ENCODE results near the gene PHTF2.

PHTF2 gene

DNA sequence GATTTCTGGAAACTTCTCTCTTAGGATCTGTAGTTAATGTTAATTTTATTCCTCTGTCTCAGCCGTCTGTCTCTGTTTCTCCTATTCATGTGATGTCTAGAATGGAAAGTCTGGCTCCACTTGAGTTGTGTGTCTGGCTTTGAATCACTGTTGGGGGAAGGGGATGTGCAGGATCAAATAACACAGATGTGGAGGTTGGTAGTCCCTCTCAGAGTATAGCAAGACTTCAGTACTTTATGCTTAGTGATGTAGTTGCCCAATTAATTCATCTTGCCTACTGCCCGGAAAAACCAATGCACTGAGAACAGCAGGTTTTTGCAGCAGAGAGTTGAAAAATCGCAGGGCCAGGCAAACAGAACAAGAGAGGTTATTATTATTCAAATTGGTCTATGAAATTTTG is 79.2 kb downstream of the PHTF2 start:
- no peak for DNase-seq (ENCODE audit: low spot score)

GRCh38 chr7:77878500-77878899 is 79.9 kb downstream of the PHTF2 start:
- no peak for DNase-seq (ENCODE audit: low spot score)

DNA sequence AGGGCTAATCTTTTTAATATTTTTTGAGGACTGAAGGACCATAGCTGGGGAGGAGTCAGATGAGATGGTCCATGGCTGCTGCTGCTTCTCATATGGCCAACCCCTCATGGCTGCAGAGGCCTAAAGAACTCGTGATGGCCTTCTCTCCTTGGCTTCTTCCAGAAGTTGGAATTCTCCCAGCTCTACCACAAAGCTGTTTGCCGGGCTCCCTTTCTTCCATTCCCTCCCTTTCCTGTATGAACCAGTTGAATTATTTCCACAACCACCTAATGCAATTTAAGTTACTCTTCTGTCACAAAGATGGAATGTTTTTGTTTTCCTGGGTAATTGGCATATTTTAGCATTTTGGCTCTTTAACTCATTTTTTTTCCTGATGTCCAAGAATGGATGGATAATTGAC is 80.7 kb downstream of the PHTF2 start:
- no peak for DNase-seq (ENCODE audit: low spot score)

DNA sequence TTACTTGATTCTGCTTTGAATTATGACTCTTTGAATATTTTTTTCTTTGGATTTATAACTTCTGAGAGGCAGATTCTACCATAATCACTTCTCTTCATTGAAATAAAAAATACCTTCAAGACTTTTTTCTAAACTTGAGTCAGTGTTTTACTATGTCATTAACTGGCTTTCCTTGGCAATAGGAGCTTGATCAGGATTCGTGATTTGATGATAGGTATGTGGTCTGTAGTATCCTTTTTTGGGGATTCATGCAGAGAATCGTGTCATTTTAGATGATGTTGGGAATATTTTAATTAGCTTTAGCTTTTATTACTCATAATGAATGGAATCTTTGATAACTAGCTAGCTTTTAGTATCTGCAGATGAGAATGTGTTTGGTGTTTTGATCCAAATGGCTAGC is 83.3 kb downstream of the PHTF2 start:
- DNase-seq (ENCODE audit: low spot score) = no peak

DNA sequence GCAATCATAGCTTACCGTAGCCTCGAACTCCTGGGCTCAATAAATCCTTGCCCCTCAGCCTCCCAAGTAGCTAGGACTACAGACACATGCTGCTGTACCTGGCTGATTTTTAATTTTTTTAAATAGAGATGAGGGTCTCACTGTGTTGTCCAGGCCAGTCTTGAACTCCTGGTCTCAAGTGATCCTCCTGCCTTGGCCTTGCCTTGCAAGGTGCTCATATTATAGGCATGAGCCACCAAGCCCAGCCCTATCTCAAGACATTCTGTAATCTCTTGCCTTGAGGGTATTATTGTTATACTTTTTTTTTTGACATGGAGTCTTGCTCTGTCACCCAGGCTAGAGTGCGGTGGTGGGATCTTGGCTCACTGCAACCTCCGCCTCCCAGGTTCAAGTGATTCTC is 86.6 kb downstream of the PHTF2 start:
- DNase-seq (ENCODE audit: low spot score) = no peak

DNA sequence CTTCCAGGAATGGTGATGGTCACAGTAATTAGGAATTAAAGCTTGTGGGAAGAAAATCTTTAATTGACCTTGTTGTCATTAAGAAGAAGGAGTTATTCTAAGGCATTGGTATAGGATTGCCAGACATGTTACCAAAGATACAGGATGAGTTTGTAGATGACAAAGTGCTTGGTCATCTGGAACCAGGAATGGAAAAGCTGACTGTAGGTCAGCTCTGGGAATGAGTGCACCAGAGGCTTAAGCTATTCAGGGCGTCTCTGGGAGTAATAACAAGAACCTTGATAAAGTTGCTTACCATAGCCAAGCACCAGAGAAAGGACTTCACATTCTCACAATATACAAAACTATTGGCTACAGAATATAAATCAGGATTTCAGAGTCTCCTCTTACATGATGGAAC is 89.0 kb downstream of the PHTF2 start:
- no peak for DNase-seq (ENCODE audit: low spot score)

- DNase-seq (ENCODE audit: low spot score) = no peak
Measured at GRCh38 chr7:77888998-77889397, 90.4 kb downstream of the PHTF2 start.

DNA sequence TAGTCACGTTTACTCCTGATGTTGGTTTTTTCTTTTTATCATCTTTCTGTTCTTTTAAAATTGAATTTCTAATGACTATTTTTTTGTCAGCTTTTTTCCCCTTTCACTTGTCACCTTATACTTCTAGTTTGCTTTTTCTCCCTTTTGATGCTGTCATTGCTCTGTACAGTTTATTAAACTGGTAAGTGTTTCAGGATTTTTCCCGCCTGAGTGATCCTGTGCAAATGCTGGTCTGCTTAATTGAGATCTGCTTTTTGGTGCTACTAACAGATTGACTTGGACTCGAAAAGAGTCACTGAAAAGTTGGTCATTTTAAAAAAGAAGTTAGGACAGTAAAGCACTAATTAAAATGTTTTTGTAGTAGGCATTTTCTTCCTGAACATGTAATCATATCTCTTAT is 95.2 kb downstream of the PHTF2 start:
- no peak for DNase-seq (ENCODE audit: low spot score)

DNA sequence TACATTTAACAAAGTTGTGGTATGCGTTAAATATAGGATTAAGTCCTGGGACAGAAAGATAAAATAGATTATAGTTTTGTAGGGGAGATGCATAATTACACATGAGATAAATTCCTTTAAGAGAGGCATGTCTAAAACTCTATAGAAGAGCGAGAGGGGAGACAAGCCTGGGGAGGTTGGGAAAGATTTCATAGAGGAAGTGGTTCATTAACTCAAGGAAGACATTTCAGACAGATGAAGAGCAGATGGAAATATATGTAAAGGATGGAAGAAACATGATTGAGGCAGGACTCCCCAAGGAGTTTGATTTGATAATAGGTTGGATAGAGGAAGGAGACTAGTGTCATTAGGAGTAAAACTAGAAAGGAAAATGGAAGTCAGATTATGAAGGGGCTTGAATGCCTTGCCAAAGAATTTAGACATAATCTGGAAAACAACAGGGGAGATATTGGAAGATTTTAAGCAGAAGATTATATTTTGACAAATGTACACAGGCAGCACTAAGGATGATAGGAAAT is 96.1 kb downstream of the PHTF2 start:
- no peak for DNase-seq (ENCODE audit: low spot score)

DNA sequence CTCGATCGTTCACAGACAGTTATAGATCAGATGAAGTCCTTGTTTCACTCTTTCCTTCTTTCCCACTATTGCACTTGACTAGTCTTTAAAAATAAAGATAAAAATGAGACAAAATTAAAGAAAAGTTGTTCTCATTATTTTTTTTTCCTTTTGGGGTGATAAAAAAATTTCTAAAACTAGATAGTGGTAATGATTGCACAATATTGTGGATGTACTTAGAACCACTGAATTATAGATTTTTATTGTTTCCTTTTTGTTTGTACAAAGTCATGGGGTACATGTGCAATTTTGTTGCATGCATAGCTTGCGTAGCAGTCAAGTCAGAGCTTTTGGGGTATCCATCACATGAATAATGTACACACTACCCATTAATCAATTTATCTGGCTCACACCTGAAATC is 97.3 kb downstream of the PHTF2 start:
- no peak for DNase-seq (ENCODE audit: low spot score)

DNA sequence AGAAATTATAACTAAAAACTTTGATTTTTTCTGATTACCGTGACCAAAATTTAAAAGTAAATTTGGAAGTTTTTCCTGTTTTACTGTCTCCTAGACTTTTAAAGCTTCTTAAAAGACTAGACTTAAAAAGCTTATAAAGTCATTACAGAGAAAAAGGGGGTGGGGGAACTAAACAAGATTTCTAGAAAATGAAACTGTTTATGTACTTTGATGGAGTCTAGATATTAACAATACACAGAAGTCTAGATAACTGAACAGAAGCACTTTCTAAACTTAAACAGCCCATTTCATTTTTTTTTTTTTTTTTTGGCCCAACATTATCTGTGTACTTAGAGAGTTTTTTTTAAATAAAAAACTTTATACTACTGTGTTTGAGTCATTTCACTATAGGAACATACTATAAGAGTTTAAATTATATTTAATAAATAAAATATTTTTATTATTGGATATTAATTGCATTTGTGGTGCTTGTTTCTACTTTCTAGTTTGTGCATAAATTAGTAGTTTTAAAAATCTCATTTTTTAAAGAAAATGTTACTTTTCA is 98.5 kb downstream of the PHTF2 start:
- no peak for DNase-seq (ENCODE audit: low spot score)

- DNase-seq (ENCODE audit: low spot score) = no peak
Measured at GRCh38 chr7:77899516-77899915, 100.9 kb downstream of the PHTF2 start.

DNA sequence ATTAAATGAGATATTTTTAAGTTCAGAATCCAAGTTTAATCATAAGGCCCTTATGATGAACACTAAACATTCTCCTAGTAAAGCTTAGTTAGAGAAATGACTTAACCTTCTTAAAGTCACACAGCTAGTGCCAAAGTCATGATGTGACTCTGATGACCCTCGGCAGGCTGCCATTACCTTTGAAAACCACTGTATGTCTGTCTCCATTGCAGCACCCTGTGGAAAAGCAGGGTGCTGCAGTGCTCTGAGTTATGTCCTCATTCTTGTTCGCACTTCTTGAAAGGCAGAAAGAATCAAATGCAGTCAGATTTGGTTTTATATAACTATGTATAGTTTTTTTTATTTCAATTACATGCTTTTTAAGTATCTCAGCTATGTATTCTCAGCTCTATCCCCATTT is 105.0 kb downstream of the PHTF2 start:
- no peak for DNase-seq (ENCODE audit: low spot score)

DNA sequence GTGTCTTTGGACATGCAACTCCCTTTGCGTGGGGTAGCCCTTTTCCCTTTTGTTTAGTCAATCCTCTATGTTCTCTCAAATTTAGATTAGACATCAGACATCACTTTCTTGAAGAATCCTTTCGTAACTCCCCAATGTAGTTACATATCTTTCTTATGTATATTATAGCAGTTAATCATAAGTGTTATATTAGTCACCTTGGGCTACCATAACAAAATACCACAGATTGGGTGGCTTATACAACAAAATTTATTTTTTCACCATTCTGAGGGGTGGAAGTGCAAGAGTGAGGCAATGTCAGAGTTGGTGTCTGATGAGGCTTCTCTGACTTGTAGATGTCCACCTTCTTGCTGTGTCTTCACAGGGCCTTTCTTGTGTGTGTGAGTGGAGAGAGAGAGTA is 105.7 kb downstream of the PHTF2 start:
- no peak for DNase-seq (ENCODE audit: low spot score)

- DNase-seq (ENCODE audit: low spot score) = no peak
Measured at GRCh38 chr7:77907281-77907680, 108.7 kb downstream of the PHTF2 start.

GRCh38 chr7:77908664-77909063 is 110.1 kb downstream of the PHTF2 start:
- no peak for DNase-seq (ENCODE audit: low spot score)

DNA sequence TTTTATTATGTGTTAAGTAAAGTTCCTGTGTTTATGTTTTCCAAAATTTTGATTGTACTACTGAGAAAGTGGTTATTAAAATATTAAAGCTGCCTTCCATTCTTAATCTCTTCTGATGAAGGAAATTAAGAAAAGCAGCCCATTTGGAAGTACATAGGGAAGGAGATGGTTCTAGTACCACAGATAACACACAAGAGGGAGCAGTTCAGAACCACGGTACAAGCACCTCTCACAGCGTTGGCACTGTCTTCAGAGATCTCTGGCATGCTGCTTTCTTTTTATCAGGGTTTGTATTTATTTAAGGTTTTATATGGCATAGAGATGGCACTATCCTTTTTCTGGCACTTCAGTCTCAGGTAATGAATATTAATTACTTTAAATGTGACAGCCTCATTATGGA is 111.6 kb downstream of the PHTF2 start:
- no peak for DNase-seq (ENCODE audit: low spot score)

GRCh38 chr7:77912293-77912692 is 113.7 kb downstream of the PHTF2 start:
- DNase-seq (ENCODE audit: low spot score) = no peak

DNA sequence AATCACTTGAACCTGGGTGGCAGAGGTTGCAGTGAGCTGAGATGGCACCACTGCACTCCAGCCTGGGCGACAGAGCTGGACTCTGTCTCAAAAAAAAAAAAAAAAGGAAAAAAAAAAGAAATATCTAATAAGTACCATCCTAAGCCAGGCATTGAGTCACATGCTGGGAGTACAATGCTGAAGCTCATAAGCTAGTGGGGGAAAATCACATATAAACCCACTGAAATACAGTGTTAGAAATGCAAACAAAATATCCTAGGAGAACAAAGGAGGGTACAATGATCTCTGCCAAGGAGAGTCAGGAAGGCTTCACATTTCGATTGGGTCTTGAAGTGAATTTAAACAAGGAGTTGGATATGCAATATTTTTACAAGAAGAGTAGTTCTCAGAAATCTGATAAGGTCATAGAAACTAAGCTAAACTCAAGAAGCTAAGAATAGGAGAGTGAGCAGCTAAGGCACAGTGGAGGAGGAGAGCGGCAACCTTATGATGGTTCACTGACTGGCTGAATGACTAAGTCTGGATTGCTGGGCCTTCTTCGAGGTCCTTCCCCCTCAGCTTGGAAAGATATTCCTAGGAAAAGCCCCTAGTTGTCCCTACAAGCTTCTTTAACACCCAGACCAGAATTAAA is 115.5 kb downstream of the PHTF2 start:
- DNase-seq (ENCODE audit: low spot score) = no peak

- DNase-seq (ENCODE audit: low spot score) = no peak
Measured at GRCh38 chr7:77917500-77918262, 119.1 kb downstream of the PHTF2 start.

DNA sequence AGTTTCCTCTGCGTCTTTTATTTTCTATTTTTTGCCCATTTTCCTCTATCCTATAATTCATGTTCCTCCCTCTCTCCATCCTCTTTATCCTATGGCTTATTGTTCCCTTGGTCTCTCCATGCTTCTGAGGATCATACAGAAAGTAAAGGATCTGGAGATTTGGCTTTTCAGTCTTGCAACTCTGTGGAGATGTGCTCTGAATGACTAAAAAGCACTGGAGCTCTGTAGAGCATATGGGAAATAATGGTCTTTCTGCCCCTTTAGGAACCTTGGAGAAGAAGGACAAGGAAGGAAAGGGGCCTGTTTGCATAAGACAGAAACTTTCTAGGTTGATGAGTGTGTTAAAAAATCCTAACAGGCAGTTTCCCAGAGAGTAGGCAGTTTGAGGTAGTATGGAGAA is 120.1 kb downstream of the PHTF2 start:
- DNase-seq (ENCODE audit: low spot score) = no peak

DNA sequence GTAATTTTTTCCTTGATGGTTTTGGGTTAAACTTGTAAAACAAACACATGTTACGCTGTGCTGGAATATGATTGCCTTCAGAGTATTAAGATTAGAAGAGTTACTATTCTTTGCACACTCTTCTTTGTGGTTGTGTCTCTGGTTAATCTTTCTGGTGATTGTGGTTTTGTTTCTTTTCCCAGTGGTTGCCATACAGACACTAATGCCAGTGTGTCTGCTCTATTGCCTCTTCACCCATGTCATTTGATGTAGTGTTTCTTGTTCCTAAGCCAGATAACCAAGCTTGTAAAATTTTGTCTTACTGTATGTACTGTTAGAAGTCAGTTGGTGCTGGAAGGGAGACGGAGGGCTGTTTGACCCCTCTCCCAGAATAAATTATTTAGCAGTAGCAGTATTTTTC is 124.8 kb downstream of the PHTF2 start:
- no peak for DNase-seq (ENCODE audit: low spot score)

- no peak for DNase-seq (ENCODE audit: low spot score)
Measured at GRCh38 chr7:77930496-77930895, 131.9 kb downstream of the PHTF2 start.

DNA sequence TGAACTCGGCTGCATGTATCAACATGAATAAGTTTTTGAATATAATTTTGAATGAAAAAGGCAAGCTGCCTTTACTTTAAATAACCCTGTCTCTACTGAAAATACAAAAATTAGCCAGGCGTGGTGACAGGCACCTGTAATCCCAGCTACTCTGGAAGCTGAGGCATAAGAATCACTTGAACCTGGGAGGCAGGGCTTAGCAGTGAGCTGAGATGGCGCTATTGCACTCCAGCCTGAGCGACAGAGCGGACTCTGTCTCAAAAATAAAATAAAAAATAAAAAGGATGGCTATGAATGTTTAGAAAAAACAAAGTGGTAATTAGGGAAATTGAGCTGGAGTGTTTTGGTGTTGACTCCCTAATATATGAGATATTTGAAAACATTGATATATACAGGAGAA is 133.3 kb downstream of the PHTF2 start:
- DNase-seq (ENCODE audit: low spot score) = no peak

All from cerebellar cortex (tissue), 1 donor.